ENCODE data around the gene SUN3. TPM values are rescaled to one million over a fixed set of nuclear protein-coding genes. Genes with fewer than 3 reads are reported as not detected.
A peak's percentile ranks its signal among the peaks of the same experiment; 100 is the strongest.

The SUN3 gene
- total RNA-seq, 1 experiment from 2014 or later, result 0.49 TPM

- Histone ChIP-seq H3K4me3 (ENCODE audit: low read depth in 2 of 2, low read length in 2 of 2) (no peak overlapping the region), H3K4me1 (ENCODE audit: control insufficient read depth, insufficient read depth, low read length) (peaks cover 12% of the 10 kb centered on the region), H3K27ac (ENCODE audit: low read length) (no peak overlapping the region), H3K27me3 (ENCODE audit: control insufficient read depth, insufficient read depth, low read length) (no peaks in the 10 kb centered on the region), H3K9me3 (ENCODE audit: control insufficient read depth, insufficient read depth, low read depth, low read length) (no peaks in the 10 kb centered on the region), H3K36me3 (ENCODE audit: control insufficient read depth, insufficient read depth, low read length) (peaks cover 9% of the 10 kb centered on the region)
- POLR2A ChIA-PET, result no interaction called here
- ATAC-seq (0 out of 2 replicates have a peak, but pooled peaks have one; percentile 16), DNase-seq (ENCODE audit: low read depth, low spot score) (no peak)
- no TSS peak for BruUV-seq (replicated peaks)
- CTCF ChIA-PET, result no interaction called here
- TF ChIP-seq POLR2AphosphoS5 (IDR thresholded peaks at IDR 0.05; ENCODE audit: low read depth, low read length), result no peak
- TF ChIP-seq CTCF (IDR thresholded peaks at IDR 0.05), result no peak
- TF ChIP-seq REST (IDR thresholded peaks at IDR 0.05; ENCODE audit: insufficient read depth in 1 of 2, low read depth in 2 of 2, low read length in 1 of 2), result no peak
- TF ChIP-seq SIN3A (IDR thresholded peaks at IDR 0.05; ENCODE audit: borderline replicate concordance, insufficient read depth, low read depth, low read length), result no peak
- TF ChIP-seq TCF7L2 (IDR thresholded peaks at IDR 0.05; ENCODE audit: low read depth, low read length), result no peak
- intact Hi-C loops (cut with micrococcal nuclease; ENCODE audit: unreplicated experiment), result no loop called here
- in situ Hi-C loops (cut with HindIII; ENCODE audit: low pct_unique_long_range_greater_than_20kb, low sequenced_read_pairs), result no loop called here
Measured at GRCh38 chr7:47954231-47954911, 74.5 kb downstream of the SUN3 start.

- CTCF ChIA-PET, result no interaction called here
- no peak for TF ChIP-seq SIN3A (IDR thresholded peaks at IDR 0.05; ENCODE audit: borderline replicate concordance, insufficient read depth, low read depth, low read length)
- 0 out of 2 replicates have a peak, but pooled peaks have one; percentile 4 for TF ChIP-seq POLR2AphosphoS5 (IDR thresholded peaks at IDR 0.05; ENCODE audit: low read depth, low read length)
- Histone ChIP-seq H3K4me3 (ENCODE audit: low read depth in 2 of 2, low read length in 2 of 2) (no peak overlapping the region), H3K4me1 (ENCODE audit: control insufficient read depth, insufficient read depth, low read length) (peaks cover 12% of the 10 kb centered on the region), H3K9me3 (ENCODE audit: control insufficient read depth, insufficient read depth, low read depth, low read length) (no peaks in the 10 kb centered on the region), H3K27ac (ENCODE audit: low read length) (0 out of 2 replicates have a peak overlapping the region, but pooled peaks have one; percentile 4), H3K36me3 (ENCODE audit: control insufficient read depth, insufficient read depth, low read length) (peaks cover 9% of the 10 kb centered on the region), H3K27me3 (ENCODE audit: control insufficient read depth, insufficient read depth, low read length) (no peaks in the 10 kb centered on the region)
- BruUV-seq (replicated peaks), result no TSS peak
- POLR2A ChIA-PET, result no interaction called here
- in situ Hi-C loops (cut with HindIII; ENCODE audit: low pct_unique_long_range_greater_than_20kb, low sequenced_read_pairs), result no loop called here
- DNase-seq (ENCODE audit: low read depth, low spot score) (no peak), ATAC-seq (0 out of 2 replicates have a peak, but pooled peaks have one; percentile 13)
- intact Hi-C loops (cut with micrococcal nuclease; ENCODE audit: unreplicated experiment), result no loop called here
Measured at GRCh38 chr7:47953822-47954221, 75.1 kb downstream of the SUN3 start.

- BruUV-seq (replicated peaks), result no TSS peak
- ChIA-PET CTCF (no interaction called here), POLR2A (no interaction called here)
- peaks cover 9% of the 10 kb centered on the region for H3K36me3 ChIP-seq (ENCODE audit: control insufficient read depth, insufficient read depth, low read length)
- no peak for ATAC-seq
- intact Hi-C loops (cut with micrococcal nuclease; ENCODE audit: unreplicated experiment) (no loop called here), in situ Hi-C loops (cut with HindIII; ENCODE audit: low pct_unique_long_range_greater_than_20kb, low sequenced_read_pairs) (no loop called here)
- H3K27ac ChIP-seq (ENCODE audit: low read length), result peak overlapping the region; percentile 15; the same call in 1 of the 2 replicates
- no peaks in the 10 kb centered on the region for H3K9me3 ChIP-seq (ENCODE audit: control insufficient read depth, insufficient read depth, low read depth, low read length)
- no peak for DNase-seq (ENCODE audit: low read depth, low spot score)
- H3K4me3 ChIP-seq (ENCODE audit: low read depth in 2 of 2, low read length in 2 of 2), result no peak overlapping the region
- H3K27me3 ChIP-seq (ENCODE audit: control insufficient read depth, insufficient read depth, low read length), result no peaks in the 10 kb centered on the region
- no peak for TF ChIP-seq POLR2AphosphoS5 (IDR thresholded peaks at IDR 0.05; ENCODE audit: low read depth, low read length)
- no peak for TF ChIP-seq REST (IDR thresholded peaks at IDR 0.05; ENCODE audit: insufficient read depth in 1 of 2, low read depth in 2 of 2, low read length in 1 of 2)
- TF ChIP-seq TCF7L2 (IDR thresholded peaks at IDR 0.05; ENCODE audit: low read depth, low read length), result no peak
- no peak for TF ChIP-seq SIN3A (IDR thresholded peaks at IDR 0.05; ENCODE audit: borderline replicate concordance, insufficient read depth, low read depth, low read length)
- TF ChIP-seq CTCF (IDR thresholded peaks at IDR 0.05), result no peak
- peaks cover 12% of the 10 kb centered on the region for H3K4me1 ChIP-seq (ENCODE audit: control insufficient read depth, insufficient read depth, low read length)
Measured at GRCh38 chr7:47952224-47952623, 76.7 kb downstream of the SUN3 start.
